GM12875 (cell line): ENCODE measurements around the gene PRKN.
"Not testable (repeated sequence)": the region's sequence is repeated elsewhere in the genome, so short reads cannot be mapped to it uniquely, and the experiment has no call there.

Experiments
- H3K4me3 ChIP-seq: one replicate; pipeline ENCODE4 v1.5.1; 2011; ENCODE audit warnings: low read depth, low read length, control low read depth
- TF ChIP-seq, protein P1 (sequence below): IDR thresholded peaks from 2 replicates; pipeline ENCODE4 v1.5.1; 2011; ENCODE audit warnings: low read depth, mild to moderate bottlenecking, control low read depth, inconsistent platforms, low read length, moderate library complexity, borderline replicate concordance; ENCODE audit not compliant: insufficient read depth

PRKN gene

DNA sequence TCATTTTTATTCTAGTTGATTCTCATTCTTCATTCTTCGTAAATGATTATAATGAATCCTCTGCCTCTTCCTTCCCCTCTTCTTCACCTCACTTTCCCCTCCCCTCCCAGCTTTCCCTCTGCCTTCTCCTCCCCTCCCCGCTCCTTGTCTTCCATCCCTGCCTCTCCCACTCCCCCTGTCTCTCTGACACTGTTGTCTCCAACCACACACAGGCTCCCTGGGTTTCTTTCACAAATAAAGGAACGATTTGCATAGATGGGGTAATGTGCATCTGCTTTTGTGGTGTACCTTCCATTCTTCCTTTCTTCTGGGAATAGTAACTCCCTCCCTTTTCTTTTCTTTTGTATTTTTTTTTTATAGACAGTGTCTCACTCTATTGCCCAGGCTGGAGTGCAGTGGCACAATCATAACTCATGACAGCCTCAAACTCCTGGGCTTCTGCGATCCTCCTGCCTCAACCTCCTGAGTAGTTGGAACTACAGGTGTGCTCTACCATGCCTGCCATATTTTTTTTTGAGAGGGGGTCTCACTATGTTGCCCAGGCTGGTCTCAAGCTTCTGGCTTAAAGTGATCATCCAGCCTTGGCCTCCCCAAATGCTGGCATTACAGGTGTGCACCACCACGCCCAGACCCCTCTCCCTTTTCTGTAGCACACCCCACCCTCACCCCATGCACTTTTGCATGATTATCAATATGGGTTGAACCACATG lies 318.6 kb downstream of the PRKN start:
- TF ChIP-seq, protein P1, sequence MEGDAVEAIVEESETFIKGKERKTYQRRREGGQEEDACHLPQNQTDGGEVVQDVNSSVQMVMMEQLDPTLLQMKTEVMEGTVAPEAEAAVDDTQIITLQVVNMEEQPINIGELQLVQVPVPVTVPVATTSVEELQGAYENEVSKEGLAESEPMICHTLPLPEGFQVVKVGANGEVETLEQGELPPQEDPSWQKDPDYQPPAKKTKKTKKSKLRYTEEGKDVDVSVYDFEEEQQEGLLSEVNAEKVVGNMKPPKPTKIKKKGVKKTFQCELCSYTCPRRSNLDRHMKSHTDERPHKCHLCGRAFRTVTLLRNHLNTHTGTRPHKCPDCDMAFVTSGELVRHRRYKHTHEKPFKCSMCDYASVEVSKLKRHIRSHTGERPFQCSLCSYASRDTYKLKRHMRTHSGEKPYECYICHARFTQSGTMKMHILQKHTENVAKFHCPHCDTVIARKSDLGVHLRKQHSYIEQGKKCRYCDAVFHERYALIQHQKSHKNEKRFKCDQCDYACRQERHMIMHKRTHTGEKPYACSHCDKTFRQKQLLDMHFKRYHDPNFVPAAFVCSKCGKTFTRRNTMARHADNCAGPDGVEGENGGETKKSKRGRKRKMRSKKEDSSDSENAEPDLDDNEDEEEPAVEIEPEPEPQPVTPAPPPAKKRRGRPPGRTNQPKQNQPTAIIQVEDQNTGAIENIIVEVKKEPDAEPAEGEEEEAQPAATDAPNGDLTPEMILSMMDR = no peak

DNA sequence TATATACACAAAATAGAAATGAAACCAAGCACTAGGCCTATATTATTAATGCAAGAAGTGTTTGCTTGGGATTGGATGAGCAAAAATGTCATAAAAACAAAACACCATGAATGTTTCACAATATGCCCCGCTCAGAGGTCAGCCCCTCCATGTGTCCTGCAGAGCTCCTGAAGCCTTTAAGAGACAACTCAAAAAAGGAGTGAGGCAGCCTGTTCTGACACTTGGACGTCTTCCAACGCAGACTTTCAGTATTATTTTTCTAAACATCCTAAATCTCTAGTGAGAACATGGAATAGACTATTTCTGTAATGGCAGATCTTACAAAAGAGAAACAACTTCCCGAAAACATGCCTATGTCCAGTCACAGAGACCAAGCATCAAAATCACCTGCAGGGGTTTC lies 322.6 kb downstream of the PRKN start:
- no peak overlapping the region for H3K4me3 ChIP-seq
- TF ChIP-seq, protein P1 = no peak

More for the DNA sequence above, 318.6 kb downstream of the PRKN start:
- no peak overlapping the region for H3K4me3 ChIP-seq

DNA sequence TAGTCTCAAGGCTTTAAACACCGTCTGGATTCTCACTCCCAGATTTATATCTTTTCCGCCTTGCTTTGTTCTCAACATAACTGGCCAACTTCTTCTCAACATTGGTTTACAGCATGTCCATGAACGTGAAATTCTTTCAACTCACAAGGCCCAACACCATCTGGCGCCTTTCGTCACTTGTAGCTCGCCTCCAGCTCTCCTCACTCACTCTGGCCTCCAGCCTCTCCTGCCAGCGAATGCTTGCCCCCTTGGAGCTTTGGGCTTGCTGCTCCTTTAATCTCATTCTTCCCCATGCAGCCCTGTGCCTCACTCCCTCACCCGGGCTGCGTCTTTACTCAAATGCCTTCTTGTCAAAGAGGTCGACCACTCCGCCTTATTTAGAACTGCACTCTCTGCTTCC lies 324.5 kb downstream of the PRKN start:
- TF ChIP-seq, protein P1 = no peak
- H3K4me3 ChIP-seq = no peak overlapping the region

DNA sequence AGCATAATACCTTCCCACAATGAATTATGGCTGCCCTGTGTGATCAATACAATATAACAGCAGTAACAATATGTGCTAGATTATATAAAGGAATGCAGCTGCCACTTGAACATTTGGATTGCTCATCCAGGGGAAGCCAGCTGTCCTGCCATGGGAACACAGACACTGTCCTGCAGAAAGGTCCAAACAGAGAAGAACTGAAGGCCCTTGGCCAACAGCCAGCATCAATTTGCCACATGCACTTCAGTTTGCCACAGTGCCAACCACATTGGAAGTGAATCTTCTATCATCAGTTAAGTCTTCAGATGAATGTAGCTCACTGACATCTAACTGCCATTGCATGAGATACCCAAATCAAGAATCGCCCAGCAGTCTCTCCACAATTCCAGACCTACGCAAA lies 332.4 kb downstream of the PRKN start:
- TF ChIP-seq, protein P1 = no peak
- H3K4me3 ChIP-seq = no peak overlapping the region

DNA sequence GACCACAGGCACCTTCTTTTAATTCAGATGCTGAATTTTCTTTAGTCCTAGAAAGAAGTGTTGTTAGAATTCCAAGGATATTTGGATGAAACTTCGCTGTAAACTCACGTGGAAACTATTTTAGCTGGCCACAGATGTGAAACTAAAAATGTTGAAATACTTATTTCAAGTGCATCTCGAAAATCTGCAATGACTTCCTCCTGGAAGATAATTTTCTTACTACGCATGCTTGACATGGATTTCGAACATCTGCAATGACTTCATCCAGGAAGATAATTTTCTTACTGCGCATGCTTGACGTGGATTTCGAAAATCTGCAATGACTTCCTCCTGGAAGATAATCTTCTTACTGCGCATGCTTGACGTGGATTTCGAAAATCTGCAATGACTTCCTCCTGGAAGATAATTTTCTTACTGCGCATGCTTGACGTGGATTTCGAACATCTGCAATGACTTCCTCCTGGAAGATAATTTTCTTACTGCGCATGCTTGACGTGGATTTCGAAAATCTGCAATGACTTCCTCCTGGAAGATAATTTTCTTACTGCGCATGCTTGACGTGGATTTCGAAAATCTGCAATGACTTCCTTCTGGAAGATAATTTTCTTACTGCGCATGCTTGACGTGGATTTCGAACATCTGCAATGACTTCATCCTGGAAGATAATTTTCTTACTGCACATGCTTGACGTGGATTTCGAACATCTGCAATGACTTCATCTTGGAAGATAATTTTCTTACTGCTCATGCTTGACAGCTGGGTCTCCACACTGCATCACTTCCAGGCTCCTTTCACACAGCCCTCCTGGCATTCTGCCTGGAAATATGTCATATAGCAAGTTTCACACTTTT lies 336.4 kb downstream of the PRKN start:
- not testable (repeated sequence) for H3K4me3 ChIP-seq

DNA sequence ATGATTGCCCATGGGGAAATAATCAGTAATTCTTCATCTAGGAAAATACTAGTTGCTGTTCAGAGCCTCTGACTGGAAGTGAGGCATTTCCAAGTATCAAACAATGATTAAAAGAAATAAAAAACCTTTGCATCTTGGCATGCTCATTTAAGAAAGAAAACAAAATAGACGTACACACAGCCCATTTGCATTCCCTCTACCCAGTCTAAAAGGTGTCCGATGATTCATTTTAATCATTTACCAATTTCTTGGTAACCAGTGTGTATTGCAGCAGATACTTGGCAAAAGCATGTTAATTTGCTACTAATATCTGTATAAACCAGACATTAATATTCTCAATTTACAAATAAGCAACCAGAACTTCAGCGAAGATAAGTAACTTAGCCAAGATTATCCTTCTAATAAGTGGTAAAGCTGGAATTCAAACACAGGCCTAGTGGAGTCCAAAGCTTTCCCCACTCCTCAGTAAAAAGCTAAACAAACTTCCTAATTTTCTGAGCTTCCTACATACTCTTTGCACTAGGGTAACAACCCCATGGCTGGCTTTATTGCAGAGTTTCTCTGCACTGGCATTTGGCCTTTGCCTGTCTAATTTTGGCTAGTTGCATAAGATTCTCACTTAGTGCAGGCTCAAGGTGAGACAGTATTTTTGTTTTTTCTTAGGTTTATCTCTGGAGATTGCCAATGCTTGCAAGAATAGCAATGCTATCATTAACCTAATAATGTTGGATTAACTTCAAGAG lies 338.1 kb downstream of the PRKN start:
- TF ChIP-seq, protein P1 = no peak
- H3K4me3 ChIP-seq = no peak overlapping the region

DNA sequence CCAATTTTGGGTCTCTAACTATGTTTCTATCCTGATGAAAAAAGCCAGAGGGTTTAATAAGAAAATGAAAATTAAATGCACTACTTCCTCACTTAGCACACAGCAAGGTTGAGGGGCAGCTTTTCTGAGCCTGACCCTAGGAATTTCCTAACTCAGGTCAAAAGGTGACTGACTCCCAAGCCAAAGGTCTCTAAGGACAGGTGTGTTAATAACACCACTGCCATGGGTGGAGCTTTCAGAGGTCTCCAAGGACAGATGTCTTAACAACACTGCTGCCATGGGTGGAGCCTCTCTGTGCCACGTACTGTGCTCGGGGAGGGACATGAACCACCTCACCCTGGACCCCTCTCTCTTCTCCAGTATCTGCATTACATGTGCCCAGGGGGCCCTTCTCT lies 339.2 kb downstream of the PRKN start:
- no peak overlapping the region for H3K4me3 ChIP-seq
- TF ChIP-seq, protein P1 = no peak
